Measurements from ENCODE around the gene CA10.

Gene CA10

GRCh38 chr17:52011064-52011463, 147.4 kb downstream of the CA10 start:
- ATAC-seq (ENCODE audit: insufficient read depth, low read depth) (no peak), DNase-seq (no peak)
- TF ChIP-seq, protein P1, sequence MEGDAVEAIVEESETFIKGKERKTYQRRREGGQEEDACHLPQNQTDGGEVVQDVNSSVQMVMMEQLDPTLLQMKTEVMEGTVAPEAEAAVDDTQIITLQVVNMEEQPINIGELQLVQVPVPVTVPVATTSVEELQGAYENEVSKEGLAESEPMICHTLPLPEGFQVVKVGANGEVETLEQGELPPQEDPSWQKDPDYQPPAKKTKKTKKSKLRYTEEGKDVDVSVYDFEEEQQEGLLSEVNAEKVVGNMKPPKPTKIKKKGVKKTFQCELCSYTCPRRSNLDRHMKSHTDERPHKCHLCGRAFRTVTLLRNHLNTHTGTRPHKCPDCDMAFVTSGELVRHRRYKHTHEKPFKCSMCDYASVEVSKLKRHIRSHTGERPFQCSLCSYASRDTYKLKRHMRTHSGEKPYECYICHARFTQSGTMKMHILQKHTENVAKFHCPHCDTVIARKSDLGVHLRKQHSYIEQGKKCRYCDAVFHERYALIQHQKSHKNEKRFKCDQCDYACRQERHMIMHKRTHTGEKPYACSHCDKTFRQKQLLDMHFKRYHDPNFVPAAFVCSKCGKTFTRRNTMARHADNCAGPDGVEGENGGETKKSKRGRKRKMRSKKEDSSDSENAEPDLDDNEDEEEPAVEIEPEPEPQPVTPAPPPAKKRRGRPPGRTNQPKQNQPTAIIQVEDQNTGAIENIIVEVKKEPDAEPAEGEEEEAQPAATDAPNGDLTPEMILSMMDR (IDR thresholded peaks at IDR 0.05; ENCODE audit: borderline replicate concordance, extremely low read depth, low read length, poor library complexity, severe bottlenecking) = no peak
- H3K4me3 ChIP-seq (ENCODE audit: low read depth in 1 of 2, low read length in 2 of 2) = no peak overlapping the region
- H3K36me3 ChIP-seq (ENCODE audit: insufficient read depth, low read length) = no peaks in the 10 kb centered on the region
- H3K27me3 ChIP-seq (ENCODE audit: insufficient read depth, low read length, poor library complexity) = no peaks in the 10 kb centered on the region
- no peak overlapping the region for H3K9ac ChIP-seq (ENCODE audit: low read depth, low read length)
- H3K79me2 ChIP-seq (ENCODE audit: insufficient read depth, low read length) = no peaks in the 10 kb centered on the region
- H3K27ac ChIP-seq (ENCODE audit: low read length) = no peak overlapping the region
- no peaks in the 10 kb centered on the region for H3K4me1 ChIP-seq (ENCODE audit: insufficient read depth, low read length)
- H3K9me3 ChIP-seq (ENCODE audit: insufficient read depth, low read length, severe bottlenecking) = no peaks in the 10 kb centered on the region
- H4K20me1 ChIP-seq (ENCODE audit: insufficient read depth, low read length) = no peaks in the 10 kb centered on the region
- H2AFZ ChIP-seq (ENCODE audit: low read depth, low read length) = no peak overlapping the region
- no peak overlapping the region for H3K4me2 ChIP-seq (ENCODE audit: insufficient read depth, low read length)

- H3K9me3 ChIP-seq (ENCODE audit: insufficient read depth, low read length, severe bottlenecking) = no peaks in the 10 kb centered on the region
- no peak overlapping the region for H3K4me3 ChIP-seq (ENCODE audit: low read depth in 1 of 2, low read length in 2 of 2)
- no peak for DNase-seq
- TF ChIP-seq, protein P1 (IDR thresholded peaks at IDR 0.05; ENCODE audit: borderline replicate concordance, extremely low read depth, low read length, poor library complexity, severe bottlenecking) = no peak
- TF ChIP-seq EZH2 (IDR thresholded peaks at IDR 0.05; ENCODE audit: borderline replicate concordance, low read depth, low read length, severe bottlenecking) = no peak
- no peaks in the 10 kb centered on the region for H4K20me1 ChIP-seq (ENCODE audit: insufficient read depth, low read length)
- no peak overlapping the region for H2AFZ ChIP-seq (ENCODE audit: low read depth, low read length)
- no peaks in the 10 kb centered on the region for H3K36me3 ChIP-seq (ENCODE audit: insufficient read depth, low read length)
- no peaks in the 10 kb centered on the region for H3K4me1 ChIP-seq (ENCODE audit: insufficient read depth, low read length)
- H3K9ac ChIP-seq (ENCODE audit: low read depth, low read length) = no peak overlapping the region
- H3K4me2 ChIP-seq (ENCODE audit: insufficient read depth, low read length) = no peak overlapping the region
- ATAC-seq (ENCODE audit: insufficient read depth, low read depth) = no peak
- no peaks in the 10 kb centered on the region for H3K27me3 ChIP-seq (ENCODE audit: insufficient read depth, low read length, poor library complexity)
- no peak overlapping the region for H3K27ac ChIP-seq (ENCODE audit: low read length)
- no peaks in the 10 kb centered on the region for H3K79me2 ChIP-seq (ENCODE audit: insufficient read depth, low read length)
These were observed 158.9 kb downstream of the CA10 start for GRCh38 chr17:51999654-52000053.

DNA sequence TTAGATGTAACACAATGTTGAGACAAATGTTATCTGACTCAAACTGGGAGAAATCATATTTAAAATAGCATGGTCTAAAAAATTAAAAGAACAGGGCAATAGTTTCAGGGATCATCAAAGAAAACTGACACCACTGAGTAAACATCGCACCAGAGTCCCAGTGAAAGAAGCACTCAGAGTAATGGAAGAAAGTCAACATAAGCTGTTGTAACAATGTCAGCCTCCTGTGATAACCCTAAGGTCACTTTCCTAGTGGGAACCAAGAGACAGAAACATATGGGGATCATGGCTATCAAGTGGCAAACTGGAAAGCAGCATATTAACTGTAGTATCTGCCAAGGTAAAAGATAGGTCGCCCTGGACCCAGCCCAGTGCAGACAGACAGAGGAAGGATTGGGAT, 160.8 kb downstream of the CA10 start:
- Histone ChIP-seq H3K27ac (ENCODE audit: low read length) (no peak overlapping the region), H3K27me3 (ENCODE audit: insufficient read depth, low read length, poor library complexity) (no peaks in the 10 kb centered on the region), H3K36me3 (ENCODE audit: insufficient read depth, low read length) (no peaks in the 10 kb centered on the region), H3K4me1 (ENCODE audit: insufficient read depth, low read length) (no peaks in the 10 kb centered on the region), H3K9ac (ENCODE audit: low read depth, low read length) (no peak overlapping the region), H3K79me2 (ENCODE audit: insufficient read depth, low read length) (no peaks in the 10 kb centered on the region), H3K4me2 (ENCODE audit: insufficient read depth, low read length) (no peak overlapping the region), H2AFZ (ENCODE audit: low read depth, low read length) (no peak overlapping the region), H4K20me1 (ENCODE audit: insufficient read depth, low read length) (no peaks in the 10 kb centered on the region), H3K4me3 (ENCODE audit: low read depth in 1 of 2, low read length in 2 of 2) (no peak overlapping the region), H3K9me3 (ENCODE audit: insufficient read depth, low read length, severe bottlenecking) (no peaks in the 10 kb centered on the region)
- DNase-seq = no peak
- no peak for ATAC-seq (ENCODE audit: insufficient read depth, low read depth)
- TF ChIP-seq, protein P1 (IDR thresholded peaks at IDR 0.05; ENCODE audit: borderline replicate concordance, extremely low read depth, low read length, poor library complexity, severe bottlenecking) = no peak
- no peak for TF ChIP-seq EZH2 (IDR thresholded peaks at IDR 0.05; ENCODE audit: borderline replicate concordance, low read depth, low read length, severe bottlenecking)

DNA sequence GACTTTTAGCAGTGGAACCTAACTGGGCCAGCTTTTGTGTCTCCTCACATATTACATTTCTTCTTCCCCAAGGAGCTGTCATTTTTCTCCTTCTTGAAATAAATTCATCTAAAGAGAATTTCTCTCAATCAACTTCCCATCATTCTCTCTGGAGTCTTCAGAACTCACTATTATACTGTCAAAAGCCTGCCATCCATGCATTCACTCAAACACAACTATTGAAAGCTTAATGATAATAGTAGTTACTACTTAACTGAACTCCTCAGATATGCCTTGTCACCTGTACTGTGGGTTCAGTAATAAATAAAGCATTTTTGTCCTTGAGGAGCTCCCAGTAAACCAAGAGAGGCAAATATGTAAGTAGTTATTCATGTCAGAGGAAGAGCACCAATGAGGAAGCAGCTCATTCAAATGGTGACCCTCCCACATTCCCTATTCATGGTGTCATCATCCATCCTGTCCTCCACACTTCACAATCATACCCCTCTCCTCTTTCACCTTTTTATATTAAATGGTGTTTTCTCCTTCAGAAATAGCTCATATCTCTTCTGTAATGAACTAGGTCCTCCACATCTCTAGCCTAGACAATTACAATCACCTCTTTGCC, 162.6 kb downstream of the CA10 start:
- H3K27me3 ChIP-seq (ENCODE audit: insufficient read depth, low read length, poor library complexity) = no peaks in the 10 kb centered on the region
- H3K27ac ChIP-seq (ENCODE audit: low read length) = no peak overlapping the region
- no peaks in the 10 kb centered on the region for H4K20me1 ChIP-seq (ENCODE audit: insufficient read depth, low read length)
- DNase-seq = no peak
- TF ChIP-seq EZH2 (IDR thresholded peaks at IDR 0.05; ENCODE audit: borderline replicate concordance, low read depth, low read length, severe bottlenecking) = no peak
- TF ChIP-seq, protein P1 (IDR thresholded peaks at IDR 0.05; ENCODE audit: borderline replicate concordance, extremely low read depth, low read length, poor library complexity, severe bottlenecking) = no peak
- H3K36me3 ChIP-seq (ENCODE audit: insufficient read depth, low read length) = no peaks in the 10 kb centered on the region
- no peak overlapping the region for H3K4me3 ChIP-seq (ENCODE audit: low read depth in 1 of 2, low read length in 2 of 2)
- no peak overlapping the region for H3K4me2 ChIP-seq (ENCODE audit: insufficient read depth, low read length)
- no peak overlapping the region for H3K9ac ChIP-seq (ENCODE audit: low read depth, low read length)
- H3K9me3 ChIP-seq (ENCODE audit: insufficient read depth, low read length, severe bottlenecking) = no peaks in the 10 kb centered on the region
- H3K79me2 ChIP-seq (ENCODE audit: insufficient read depth, low read length) = no peaks in the 10 kb centered on the region
- H3K4me1 ChIP-seq (ENCODE audit: insufficient read depth, low read length) = no peaks in the 10 kb centered on the region
- no peak for ATAC-seq (ENCODE audit: insufficient read depth, low read depth)
- H2AFZ ChIP-seq (ENCODE audit: low read depth, low read length) = no peak overlapping the region

Data from DND-41 (cell line).